Liver (tissue), 3 donors: Measurements from ENCODE around the gene EZH1.

Experiments
- FOXA1 ChIP-seq: IDR thresholded peaks from 2 replicates; pipeline ENCODE4 v1.6.1; 2016; ENCODE audit warnings: antibody characterized with exemption
- GABPA ChIP-seq, 2 donors: IDR thresholded peaks in 1 of 2; conservative IDR thresholded peaks in 1 of 2; 2 replicates each; pipeline ENCODE4 v1.6.1; 2016; ENCODE audit warnings: antibody characterized with exemption in 2 of 2, mild to moderate bottlenecking in 1 of 2, moderate library complexity in 1 of 2
- JUND ChIP-seq, 2 donors: IDR thresholded peaks; 2 replicates each; pipeline ENCODE4 v1.6.1; 2016; ENCODE audit warnings: antibody characterized with exemption in 2 of 2
- RAD21 ChIP-seq, 2 donors: IDR thresholded peaks; 2 replicates each; pipeline ENCODE4 v1.6.1; 2016; ENCODE audit warnings: antibody characterized with exemption in 2 of 2, mild to moderate bottlenecking in 2 of 2
- SP1 ChIP-seq: IDR thresholded peaks from 2 replicates; pipeline ENCODE4 v1.6.1; 2018; ENCODE audit warnings: antibody characterized with exemption, mild to moderate bottlenecking
- TAF1 ChIP-seq: conservative IDR thresholded peaks from 2 replicates; pipeline ENCODE4 v1.6.1; 2016; ENCODE audit warnings: antibody characterized with exemption, mild to moderate bottlenecking
- YY1 ChIP-seq: IDR thresholded peaks from 2 replicates; pipeline ENCODE4 v1.6.1; 2016; ENCODE audit warnings: antibody characterized with exemption, mild to moderate bottlenecking
- TF ChIP-seq, protein P1 (sequence below): fragments of 150-350 bp; IDR thresholded peaks from 2 replicates; pipeline ENCODE4 v1.5.1; 2017; ENCODE audit warnings: improper control_type of control experiment, low read depth, low read length; ENCODE audit not compliant: missing input control
- TF ChIP-seq, protein P2 (sequence below): IDR thresholded peaks from 2 replicates; pipeline ENCODE4 v1.6.1; 2016; ENCODE audit warnings: antibody characterized with exemption, mild to moderate bottlenecking
- TF ChIP-seq, protein P3 (sequence below): IDR thresholded peaks from 2 replicates; pipeline ENCODE4 v1.6.1; 2016; ENCODE audit warnings: antibody characterized with exemption
- TF ChIP-seq, protein P4 (sequence below): IDR thresholded peaks from 2 replicates; pipeline ENCODE4 v1.6.1; 2016; ENCODE audit warnings: antibody characterized with exemption
- donor health status: healthy.
- donor health status: healthy.

DNA sequence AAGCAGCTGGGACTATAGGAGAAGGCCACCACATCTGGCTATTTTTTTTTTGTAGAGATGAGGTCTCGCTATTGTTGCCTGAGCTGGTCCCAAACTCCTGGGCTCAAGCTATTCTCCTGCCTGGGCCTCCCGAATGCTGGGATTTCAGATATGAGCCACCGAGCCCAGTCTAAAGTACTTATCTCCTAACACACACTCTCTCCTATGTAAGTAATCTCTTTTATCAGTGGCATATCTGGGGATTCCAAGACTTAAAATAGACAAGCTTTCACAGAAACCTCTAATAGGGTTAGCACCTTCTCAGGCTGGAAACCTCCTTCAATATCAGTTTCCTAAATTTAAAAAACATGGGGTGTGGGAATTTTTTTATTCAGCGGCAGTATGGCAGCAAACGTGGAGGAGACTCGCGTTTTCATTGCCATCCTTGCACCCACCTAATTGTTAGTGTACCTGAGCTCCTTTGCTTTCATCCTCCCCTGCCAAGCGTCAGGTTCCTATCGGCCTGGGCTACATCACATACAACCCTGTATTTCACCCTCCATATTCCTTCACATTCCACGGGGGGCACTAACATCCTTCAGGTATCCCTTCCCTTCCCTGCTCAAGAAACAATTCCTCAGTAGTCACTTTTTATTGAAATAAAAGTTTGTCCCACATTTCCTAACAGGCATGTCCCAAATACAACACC is 1.1 kb downstream of the EZH1 start:
- TF ChIP-seq GABPA (IDR thresholded peaks at IDR 0.05 in 1 of 2, conservative IDR thresholded peaks at IDR 0.05 in 1 of 2) (no peak), TAF1 (no peak), FOXA1 (no peak), YY1 (no peak), SP1 (no peak), RAD21 (IDR thresholded peaks at IDR 0.05) (no peak), JUND (IDR thresholded peaks at IDR 0.05) (no peak)
- TF ChIP-seq, protein P1, sequence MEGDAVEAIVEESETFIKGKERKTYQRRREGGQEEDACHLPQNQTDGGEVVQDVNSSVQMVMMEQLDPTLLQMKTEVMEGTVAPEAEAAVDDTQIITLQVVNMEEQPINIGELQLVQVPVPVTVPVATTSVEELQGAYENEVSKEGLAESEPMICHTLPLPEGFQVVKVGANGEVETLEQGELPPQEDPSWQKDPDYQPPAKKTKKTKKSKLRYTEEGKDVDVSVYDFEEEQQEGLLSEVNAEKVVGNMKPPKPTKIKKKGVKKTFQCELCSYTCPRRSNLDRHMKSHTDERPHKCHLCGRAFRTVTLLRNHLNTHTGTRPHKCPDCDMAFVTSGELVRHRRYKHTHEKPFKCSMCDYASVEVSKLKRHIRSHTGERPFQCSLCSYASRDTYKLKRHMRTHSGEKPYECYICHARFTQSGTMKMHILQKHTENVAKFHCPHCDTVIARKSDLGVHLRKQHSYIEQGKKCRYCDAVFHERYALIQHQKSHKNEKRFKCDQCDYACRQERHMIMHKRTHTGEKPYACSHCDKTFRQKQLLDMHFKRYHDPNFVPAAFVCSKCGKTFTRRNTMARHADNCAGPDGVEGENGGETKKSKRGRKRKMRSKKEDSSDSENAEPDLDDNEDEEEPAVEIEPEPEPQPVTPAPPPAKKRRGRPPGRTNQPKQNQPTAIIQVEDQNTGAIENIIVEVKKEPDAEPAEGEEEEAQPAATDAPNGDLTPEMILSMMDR, result no peak
- TF ChIP-seq, protein P2, sequence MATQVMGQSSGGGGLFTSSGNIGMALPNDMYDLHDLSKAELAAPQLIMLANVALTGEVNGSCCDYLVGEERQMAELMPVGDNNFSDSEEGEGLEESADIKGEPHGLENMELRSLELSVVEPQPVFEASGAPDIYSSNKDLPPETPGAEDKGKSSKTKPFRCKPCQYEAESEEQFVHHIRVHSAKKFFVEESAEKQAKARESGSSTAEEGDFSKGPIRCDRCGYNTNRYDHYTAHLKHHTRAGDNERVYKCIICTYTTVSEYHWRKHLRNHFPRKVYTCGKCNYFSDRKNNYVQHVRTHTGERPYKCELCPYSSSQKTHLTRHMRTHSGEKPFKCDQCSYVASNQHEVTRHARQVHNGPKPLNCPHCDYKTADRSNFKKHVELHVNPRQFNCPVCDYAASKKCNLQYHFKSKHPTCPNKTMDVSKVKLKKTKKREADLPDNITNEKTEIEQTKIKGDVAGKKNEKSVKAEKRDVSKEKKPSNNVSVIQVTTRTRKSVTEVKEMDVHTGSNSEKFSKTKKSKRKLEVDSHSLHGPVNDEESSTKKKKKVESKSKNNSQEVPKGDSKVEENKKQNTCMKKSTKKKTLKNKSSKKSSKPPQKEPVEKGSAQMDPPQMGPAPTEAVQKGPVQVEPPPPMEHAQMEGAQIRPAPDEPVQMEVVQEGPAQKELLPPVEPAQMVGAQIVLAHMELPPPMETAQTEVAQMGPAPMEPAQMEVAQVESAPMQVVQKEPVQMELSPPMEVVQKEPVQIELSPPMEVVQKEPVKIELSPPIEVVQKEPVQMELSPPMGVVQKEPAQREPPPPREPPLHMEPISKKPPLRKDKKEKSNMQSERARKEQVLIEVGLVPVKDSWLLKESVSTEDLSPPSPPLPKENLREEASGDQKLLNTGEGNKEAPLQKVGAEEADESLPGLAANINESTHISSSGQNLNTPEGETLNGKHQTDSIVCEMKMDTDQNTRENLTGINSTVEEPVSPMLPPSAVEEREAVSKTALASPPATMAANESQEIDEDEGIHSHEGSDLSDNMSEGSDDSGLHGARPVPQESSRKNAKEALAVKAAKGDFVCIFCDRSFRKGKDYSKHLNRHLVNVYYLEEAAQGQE, result no peak
- TF ChIP-seq, protein P3, sequence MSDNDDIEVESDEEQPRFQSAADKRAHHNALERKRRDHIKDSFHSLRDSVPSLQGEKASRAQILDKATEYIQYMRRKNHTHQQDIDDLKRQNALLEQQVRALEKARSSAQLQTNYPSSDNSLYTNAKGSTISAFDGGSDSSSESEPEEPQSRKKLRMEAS, result no peak
- TF ChIP-seq, protein P4, sequence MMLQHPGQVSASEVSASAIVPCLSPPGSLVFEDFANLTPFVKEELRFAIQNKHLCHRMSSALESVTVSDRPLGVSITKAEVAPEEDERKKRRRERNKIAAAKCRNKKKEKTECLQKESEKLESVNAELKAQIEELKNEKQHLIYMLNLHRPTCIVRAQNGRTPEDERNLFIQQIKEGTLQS, result no peak
